Activated T-cell treated with anti-CD3 and anti-CD28 coated beads, Interleukin-2, amount 50 U/mL, for 1 hour (primary cell): ENCODE data around the gene TBC1D3B.
"Not testable (repeated sequence)": the region's sequence is repeated elsewhere in the genome, so short reads cannot be mapped to it uniquely, and the experiment has no call there.

Experiments
- DNase-seq: peaks from one replicate; pipeline ENCODE4 v3.0.0-alpha.2; 2020

Gene TBC1D3B

GRCh38 chr17:36176536-36176935, at the start of gene TBC1D3B:
TSS of gene TBC1D3B (minus strand) at chr17:36176636. CDS start at chr17:36175050, 1,586 bp downstream.
- DNase-seq: not testable (repeated sequence)

- DNase-seq: not testable (repeated sequence)
Observed at GRCh38 chr17:36222967-36223366, 46.5 kb upstream of the TBC1D3B start.

GRCh38 chr17:36221581-36222100, 45.2 kb upstream of the TBC1D3B start:
- not testable (repeated sequence) for DNase-seq

GRCh38 chr17:36220737-36221580, 44.5 kb upstream of the TBC1D3B start:
- not testable (repeated sequence) for DNase-seq

- DNase-seq: not testable (repeated sequence)
Observed at GRCh38 chr17:36219556-36219955, 43.1 kb upstream of the TBC1D3B start.

- DNase-seq: not testable (repeated sequence)
Observed at GRCh38 chr17:36215406-36216308, 39.2 kb upstream of the TBC1D3B start.

GRCh38 chr17:36214918-36215317, 38.5 kb upstream of the TBC1D3B start:
- DNase-seq: no peak

- no peak for DNase-seq
Observed at GRCh38 chr17:36213695-36214094, 37.3 kb upstream of the TBC1D3B start.

GRCh38 chr17:36212966-36213365, 36.5 kb upstream of the TBC1D3B start:
- DNase-seq: no peak

- DNase-seq: no peak
Observed at GRCh38 chr17:36212272-36212605, 35.8 kb upstream of the TBC1D3B start.

GRCh38 chr17:36211484-36212271, 35.2 kb upstream of the TBC1D3B start:
- DNase-seq: not testable (repeated sequence)

GRCh38 chr17:36210439-36211211, 34.2 kb upstream of the TBC1D3B start, which contains the start of gene CCL4L2:
TSS of gene CCL4L2 (plus strand) at chr17:36211063.
- DNase-seq: not testable (repeated sequence)

GRCh38 chr17:36209575-36209974, 33.1 kb upstream of the TBC1D3B start:
- no peak for DNase-seq

GRCh38 chr17:36207383-36207782, 30.9 kb upstream of the TBC1D3B start:
- DNase-seq: not testable (repeated sequence)

GRCh38 chr17:36206486-36206821, 30.0 kb upstream of the TBC1D3B start:
- DNase-seq: not testable (repeated sequence)

- no peak for DNase-seq
Observed at GRCh38 chr17:36205637-36206485, 29.4 kb upstream of the TBC1D3B start.

- no peak for DNase-seq
Observed at GRCh38 chr17:36204724-36205500, 28.5 kb upstream of the TBC1D3B start.

- no peak for DNase-seq
Observed at GRCh38 chr17:36203335-36203734, 26.9 kb upstream of the TBC1D3B start.

GRCh38 chr17:36201506-36201905, 25.1 kb upstream of the TBC1D3B start:
- not testable (repeated sequence) for DNase-seq

- DNase-seq: not testable (repeated sequence)
Observed at GRCh38 chr17:36201102-36201501, 24.7 kb upstream of the TBC1D3B start.
